Mesenchymal stem cell (in vitro differentiated cells and primary cell): Measurements from ENCODE around the gene DCAF5.

Source experiments
- DNase-seq: peaks from one replicate; pipeline ENCODE4 v3.0.0-alpha.2; 2013
- H2AFZ ChIP-seq: one replicate; pipeline ENCODE4 v1.6.1; 2013; ENCODE audit warnings: low read depth, mild to moderate bottlenecking, control low read depth, inconsistent platforms, low read length, moderate library complexity
- H2AK5ac ChIP-seq: 2 replicates; pipeline ENCODE4 v1.6.1; 2013; ENCODE audit warnings: low read length, moderate library complexity, mild to moderate bottlenecking, inconsistent platforms; ENCODE audit not compliant: severe bottlenecking
- H2BK120ac ChIP-seq: one replicate; pipeline ENCODE4 v1.6.1; 2013; ENCODE audit warnings: low read depth, mild to moderate bottlenecking, inconsistent platforms, low read length, moderate library complexity
- H2BK12ac ChIP-seq, 2 experiments: one replicate each; pipeline ENCODE4 v1.6.1; 2013; ENCODE audit warnings: inconsistent platforms in 2 of 2, low read length in 2 of 2, mild to moderate bottlenecking in 2 of 2, moderate library complexity in 2 of 2, control low read depth in 1 of 2
- H2BK15ac ChIP-seq: one replicate; pipeline ENCODE4 v1.6.1; 2013; ENCODE audit warnings: mild to moderate bottlenecking, low read depth, inconsistent platforms; ENCODE audit not compliant: poor library complexity, severe bottlenecking
- H2BK5ac ChIP-seq: 2 replicates; pipeline ENCODE4 v1.6.1; 2013; ENCODE audit warnings: low read depth, mild to moderate bottlenecking, low read length, control low read depth, inconsistent platforms; ENCODE audit not compliant: poor library complexity, severe bottlenecking
- H3K14ac ChIP-seq, 2 experiments: one replicate each; pipeline ENCODE4 v1.6.1; 2013; ENCODE audit warnings: inconsistent platforms in 2 of 2, low read length in 2 of 2, control low read depth in 1 of 2, mild to moderate bottlenecking in 1 of 2, moderate library complexity in 1 of 2
- H3K18ac ChIP-seq, 2 experiments: one replicate each; pipeline ENCODE4 v1.6.1; 2013; ENCODE audit warnings: inconsistent platforms in 2 of 2, low read length in 2 of 2, control low read depth in 1 of 2, low read depth in 1 of 2, mild to moderate bottlenecking in 1 of 2
- H3K23ac ChIP-seq, 2 experiments: one replicate each; pipeline ENCODE4 v1.6.1; 2013; ENCODE audit warnings: inconsistent platforms in 2 of 2, low read length in 2 of 2, mild to moderate bottlenecking in 2 of 2, moderate library complexity in 2 of 2, control low read depth in 1 of 2
- H3K27ac ChIP-seq: 2 replicates; pipeline ENCODE4 v1.5.1; 2013; ENCODE audit warnings: mild to moderate bottlenecking, moderate library complexity, low read length, control low read depth, inconsistent platforms; ENCODE audit not compliant: poor library complexity, severe bottlenecking
- H3K27me3 ChIP-seq, 2 experiments: 2 replicates each; pipeline versions ENCODE4 v1.6.1 to v1.7.0; 2013; ENCODE audit warnings: low read length in 2 of 2, mild to moderate bottlenecking in 2 of 2, moderate library complexity in 2 of 2, control low read depth in 1 of 2, inconsistent platforms in 1 of 2; ENCODE audit not compliant: control insufficient read depth in 1 of 2, insufficient read depth in 1 of 2
- H3K36me3 ChIP-seq, 2 experiments: 2 replicates each; pipeline versions ENCODE4 v1.6.1 to v1.7.0; 2013; ENCODE audit warnings: low read length in 2 of 2, control low read depth in 1 of 2, inconsistent platforms in 1 of 2, low read depth in 1 of 2, mild to moderate bottlenecking in 1 of 2; ENCODE audit not compliant: insufficient read depth in 2 of 2, control insufficient read depth in 1 of 2
- H3K4ac ChIP-seq, 2 experiments: one replicate each; pipeline ENCODE4 v1.6.1; 2013; ENCODE audit warnings: inconsistent platforms in 2 of 2, low read length in 2 of 2, mild to moderate bottlenecking in 2 of 2, moderate library complexity in 2 of 2, control low read depth in 1 of 2, low read depth in 1 of 2
- H3K4me1 ChIP-seq: 2 replicates; pipeline ENCODE4 v1.6.1; 2013; ENCODE audit warnings: low read depth, low read length, control low read depth; ENCODE audit not compliant: control insufficient read depth, insufficient read depth
- H3K4me2 ChIP-seq: 2 replicates; pipeline ENCODE4 v1.6.1; 2013; ENCODE audit warnings: low read length, mild to moderate bottlenecking, inconsistent platforms; ENCODE audit not compliant: poor library complexity, severe bottlenecking
- H3K4me3 ChIP-seq, 2 experiments: 2 replicates each; pipeline versions ENCODE4 v1.5.1 to v1.7.0; 2013; ENCODE audit warnings: low read length in 2 of 2, mild to moderate bottlenecking in 2 of 2, control low read depth in 1 of 2, low read depth in 1 of 2; ENCODE audit not compliant: insufficient read depth in 1 of 2
- H3K79me1 ChIP-seq: replicated peaks from 2 replicates; pipeline ENCODE4 v1.6.1; 2013; ENCODE audit warnings: mild to moderate bottlenecking, control low read depth, low read length, inconsistent platforms; ENCODE audit not compliant: poor library complexity, severe bottlenecking
- H3K9ac ChIP-seq: 2 replicates; pipeline ENCODE4 v1.7.0; 2013; ENCODE audit warnings: mild to moderate bottlenecking, low read length, moderate library complexity
- H3K9me3 ChIP-seq: 2 replicates; pipeline ENCODE4 v1.7.0; 2013; ENCODE audit warnings: mild to moderate bottlenecking, low read length; ENCODE audit not compliant: control insufficient read depth
- H4K8ac ChIP-seq: one replicate; pipeline ENCODE4 v1.6.1; 2013; ENCODE audit warnings: inconsistent platforms, mild to moderate bottlenecking, low read length, moderate library complexity
- H4K91ac ChIP-seq: one replicate; pipeline ENCODE4 v1.6.1; 2013; ENCODE audit warnings: mild to moderate bottlenecking, low read length, inconsistent platforms
- WGBS: methylation state at CpG from one replicate; pipeline ENCODE4 v1.1.7; 2013; ENCODE audit warnings: mixed read lengths; 5-methylcytosine and 5-hydroxymethylcytosine counted together

DCAF5 gene

DNA sequence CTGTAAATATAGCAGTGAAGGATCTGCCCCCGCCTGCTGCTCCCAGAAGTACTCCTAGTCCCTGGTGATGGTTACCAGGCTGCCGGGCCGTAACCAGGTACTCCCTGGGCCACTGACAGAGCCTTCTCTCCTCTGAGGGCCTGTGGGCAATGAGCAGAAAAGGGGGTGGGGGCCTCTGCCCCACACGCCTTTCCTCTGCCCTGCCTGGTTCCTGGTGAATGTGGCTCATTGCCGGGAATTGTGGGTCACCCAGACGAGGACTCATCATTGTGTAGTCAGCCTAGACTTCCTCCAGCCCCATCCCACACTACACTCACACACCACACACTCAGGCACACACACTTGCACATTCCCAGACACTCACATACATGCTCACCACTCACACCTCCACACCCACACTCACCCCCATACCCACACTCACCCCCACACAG, 138.1 kb downstream of the DCAF5 start:
- peak overlapping the region in 1 of 2 experiments; percentile 88 for H3K14ac ChIP-seq
- 82% methylated on average over 6 of the region's 6 CpGs for WGBS
- H2AK5ac ChIP-seq = no peak overlapping the region

GRCh38 chr14:69013943-69014782, 138.8 kb downstream of the DCAF5 start:
- H3K9ac ChIP-seq = no peak overlapping the region
- no peak overlapping the region for H3K4me2 ChIP-seq
- H2BK120ac ChIP-seq = peak overlapping the region; percentile 87
- H2BK12ac ChIP-seq = peak overlapping the region; percentile 89 to 92
- peak overlapping the region in 1 of 2 experiments; percentile 47 for H3K14ac ChIP-seq
- H3K27ac ChIP-seq = no peak overlapping the region
- no peaks in the 10 kb centered on the region for H3K79me1 ChIP-seq
- H3K36me3 ChIP-seq = no peaks in the 10 kb centered on the region
- H3K18ac ChIP-seq = peak overlapping the region; percentile 49 to 95
- peak overlapping the region; percentile 59 for H4K8ac ChIP-seq
- peak overlapping the region; percentile 62 for H4K91ac ChIP-seq
- no peaks in the 10 kb centered on the region for H3K27me3 ChIP-seq
- no peak overlapping the region for H2AFZ ChIP-seq
- DNase-seq = peak; percentile 90
- H3K4me1 ChIP-seq = peaks cover 8% of the 10 kb centered on the region
- peak overlapping the region; percentile 50 to 97 for H3K4ac ChIP-seq
- H3K23ac ChIP-seq = no peak overlapping the region
- H3K9me3 ChIP-seq = no peaks in the 10 kb centered on the region
- peak overlapping the region; percentile 100 for H2BK15ac ChIP-seq
- 64% methylated on average over 12 of the region's 12 CpGs for WGBS
- H2BK5ac ChIP-seq = no peak overlapping the region
- no peak overlapping the region for H2AK5ac ChIP-seq
- H3K4me3 ChIP-seq = no peak overlapping the region

More for the DNA sequence above, 138.1 kb downstream of the DCAF5 start:
- H3K18ac ChIP-seq = peak overlapping the region; percentile 67 to 95
- no peak overlapping the region for H2BK5ac ChIP-seq
- no peak overlapping the region for H2AFZ ChIP-seq
- H3K9me3 ChIP-seq = no peaks in the 10 kb centered on the region
- no peak overlapping the region for H3K27ac ChIP-seq
- peak overlapping the region; percentile 100 for H2BK15ac ChIP-seq
- peak overlapping the region; percentile 81 to 97 for H3K4ac ChIP-seq
- peak; percentile 33 for DNase-seq
- no peak overlapping the region for H3K4me2 ChIP-seq
- no peaks in the 10 kb centered on the region for H3K79me1 ChIP-seq
- peak overlapping the region in 1 of 2 experiments; percentile 87 for H3K23ac ChIP-seq
- H3K36me3 ChIP-seq = no peaks in the 10 kb centered on the region
- no peaks in the 10 kb centered on the region for H3K27me3 ChIP-seq
- H2BK120ac ChIP-seq = peak overlapping the region; percentile 87
- H3K9ac ChIP-seq = no peak overlapping the region
- H3K4me1 ChIP-seq = peaks cover 8% of the 10 kb centered on the region
- H4K91ac ChIP-seq = peak overlapping the region; percentile 44
- peak overlapping the region; percentile 10 for H4K8ac ChIP-seq
- no peak overlapping the region for H3K4me3 ChIP-seq
- H2BK12ac ChIP-seq = peak overlapping the region; percentile 89 to 92

GRCh38 chr14:69012256-69012953, 140.5 kb downstream of the DCAF5 start:
- peak overlapping the region; percentile 33 to 49 for H2BK12ac ChIP-seq

GRCh38 chr14:69010648-69011047, 142.3 kb downstream of the DCAF5 start:
- no peak overlapping the region for H3K14ac ChIP-seq
- no peak overlapping the region for H3K27ac ChIP-seq
- no peak overlapping the region for H4K91ac ChIP-seq
- H3K4ac ChIP-seq = no peak overlapping the region
- no peak overlapping the region for H3K4me2 ChIP-seq
- H2BK12ac ChIP-seq = no peak overlapping the region
- no peaks in the 10 kb centered on the region for H3K79me1 ChIP-seq
- H2BK15ac ChIP-seq = no peak overlapping the region
- no peak for DNase-seq
- no peak overlapping the region for H2BK120ac ChIP-seq
- H3K9me3 ChIP-seq = no peaks in the 10 kb centered on the region
- H2AFZ ChIP-seq = no peak overlapping the region
- H3K4me1 ChIP-seq = peaks cover 19% of the 10 kb centered on the region
- H3K9ac ChIP-seq = no peak overlapping the region
- 100% methylated on average over 1 of the region's 1 CpG for WGBS
- no peak overlapping the region for H3K18ac ChIP-seq
- H3K27me3 ChIP-seq = no peaks in the 10 kb centered on the region
- H3K23ac ChIP-seq = no peak overlapping the region
- H2AK5ac ChIP-seq = no peak overlapping the region
- H4K8ac ChIP-seq = no peak overlapping the region
- H3K36me3 ChIP-seq = no peaks in the 10 kb centered on the region
- no peak overlapping the region for H3K4me3 ChIP-seq
- no peak overlapping the region for H2BK5ac ChIP-seq

More at GRCh38 chr14:69012256-69012953, 140.5 kb downstream of the DCAF5 start:
- Histone ChIP-seq H3K14ac (no peak overlapping the region), H2BK5ac (no peak overlapping the region), H3K4me1 (peaks cover 12% of the 10 kb centered on the region), H3K27me3 (no peaks in the 10 kb centered on the region), H3K79me1 (no peaks in the 10 kb centered on the region), H3K18ac (no peak overlapping the region), H3K4me2 (no peak overlapping the region), H2AK5ac (no peak overlapping the region), H3K4me3 (no peak overlapping the region), H4K8ac (no peak overlapping the region), H3K9me3 (no peaks in the 10 kb centered on the region), H3K23ac (no peak overlapping the region), H3K36me3 (no peaks in the 10 kb centered on the region), H3K27ac (no peak overlapping the region), H2BK15ac (no peak overlapping the region), H4K91ac (no peak overlapping the region), H3K4ac (no peak overlapping the region), H3K9ac (no peak overlapping the region), H2BK120ac (no peak overlapping the region), H2AFZ (no peak overlapping the region)
- WGBS = 97% methylated on average over 3 of the region's 5 CpGs
- DNase-seq = peak; percentile 38
